Tibial nerve (tissue), 4 donors: ENCODE results near the gene OXER1. TPM values are rescaled to one million over a fixed set of nuclear protein-coding genes. Genes with fewer than 3 reads are reported as not detected.

ENCODE experiments used
- DNase-seq, 2 donors: peaks; one replicate each; pipeline ENCODE4 v3.0.0-alpha.2; 2019; ENCODE audit warnings: low spot score in 2 of 2
- H3K27ac ChIP-seq, 4 donors: fragments of 200-600 bp; sonication (generic) in 3 of 4; one replicate each; pipeline ENCODE4 v1.5.1; 2017 to 2019; ENCODE audit warnings: mild to moderate bottlenecking in 1 of 4
- H3K27me3 ChIP-seq, 2 donors: fragments of 200-600 bp; sonication (generic) in 1 of 2; one replicate each; pipeline versions ENCODE4 v1.5.1 to v1.6.0; 2017 to 2019
- H3K36me3 ChIP-seq, 3 donors: fragments of 200-600 bp; sonication (generic); one replicate each; pipeline ENCODE4 v1.5.1; 2018 to 2019
- H3K4me1 ChIP-seq, 4 donors: fragments of 200-600 bp; sonication (generic) in 3 of 4; one replicate each; pipeline ENCODE4 v1.5.1; 2017 to 2019
- H3K4me3 ChIP-seq, 4 donors: fragments of 200-600 bp; sonication (generic) in 3 of 4; one replicate each; pipeline ENCODE4 v1.5.1; 2017 to 2019; ENCODE audit warnings: mild to moderate bottlenecking in 1 of 4, moderate library complexity in 1 of 4
- H3K9me3 ChIP-seq, 4 donors: fragments of 200-600 bp; sonication (generic) in 3 of 4; one replicate each; pipeline ENCODE4 v1.5.1; 2017 to 2019
- EP300 ChIP-seq, 2 donors: sonication (generic); formaldehyde crosslinking; IDR thresholded peaks; one replicate each; pipeline ENCODE4 v1.6.1; 2017; ENCODE audit warnings: antibody characterized with exemption in 2 of 2, mild to moderate bottlenecking in 1 of 2
- POLR2A ChIP-seq, 2 donors: fragments of 450-650 bp; IDR thresholded peaks; one replicate each; pipeline ENCODE4 v1.6.1; 2017; ENCODE audit warnings: antibody characterized with exemption in 2 of 2, mild to moderate bottlenecking in 2 of 2, moderate library complexity in 2 of 2
- WGBS, 2 donors: methylation state at CpG; one replicate each; pipeline ENCODE4 v1.1.5; 2018; 5-methylcytosine and 5-hydroxymethylcytosine counted together
- total RNA-seq, 4 donors: library from RNA; depleted of rRNA; stranded (reverse); fragments of >200 nt; gene quantifications; one replicate each; pipeline ENCODE4 v1.1.0, GENCODE V29; 2016
- TF ChIP-seq, protein P1 (sequence below), 5 experiments: fragments of 200-600 bp in 3 of 5; fragments of 450-650 bp in 2 of 5; sonication (generic) in 3 of 5; IDR thresholded peaks; one replicate each; pipeline ENCODE4 v1.5.1; 2016 to 2019; ENCODE audit warnings: antibody characterized with exemption in 5 of 5, mild to moderate bottlenecking in 3 of 5, moderate library complexity in 2 of 5

OXER1 gene
- total RNA-seq, 4 donors from 2014 or later, result 0.60 to 3.7 (median 1.3) TPM

- H3K4me1 ChIP-seq, result peaks cover 0 to 27% (median 10%) of the 10 kb centered on the region in 4 donors
- TF ChIP-seq, protein P1, sequence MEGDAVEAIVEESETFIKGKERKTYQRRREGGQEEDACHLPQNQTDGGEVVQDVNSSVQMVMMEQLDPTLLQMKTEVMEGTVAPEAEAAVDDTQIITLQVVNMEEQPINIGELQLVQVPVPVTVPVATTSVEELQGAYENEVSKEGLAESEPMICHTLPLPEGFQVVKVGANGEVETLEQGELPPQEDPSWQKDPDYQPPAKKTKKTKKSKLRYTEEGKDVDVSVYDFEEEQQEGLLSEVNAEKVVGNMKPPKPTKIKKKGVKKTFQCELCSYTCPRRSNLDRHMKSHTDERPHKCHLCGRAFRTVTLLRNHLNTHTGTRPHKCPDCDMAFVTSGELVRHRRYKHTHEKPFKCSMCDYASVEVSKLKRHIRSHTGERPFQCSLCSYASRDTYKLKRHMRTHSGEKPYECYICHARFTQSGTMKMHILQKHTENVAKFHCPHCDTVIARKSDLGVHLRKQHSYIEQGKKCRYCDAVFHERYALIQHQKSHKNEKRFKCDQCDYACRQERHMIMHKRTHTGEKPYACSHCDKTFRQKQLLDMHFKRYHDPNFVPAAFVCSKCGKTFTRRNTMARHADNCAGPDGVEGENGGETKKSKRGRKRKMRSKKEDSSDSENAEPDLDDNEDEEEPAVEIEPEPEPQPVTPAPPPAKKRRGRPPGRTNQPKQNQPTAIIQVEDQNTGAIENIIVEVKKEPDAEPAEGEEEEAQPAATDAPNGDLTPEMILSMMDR (IDR thresholded peaks at IDR 0.05), result no peak
- TF ChIP-seq EP300 (IDR thresholded peaks at IDR 0.05) (peak in 1 of 2 donors; percentile 27), POLR2A (IDR thresholded peaks at IDR 0.05) (no peak)
- H3K4me3 ChIP-seq, result no peak overlapping the region
- no peaks in the 10 kb centered on the region for H3K27me3 ChIP-seq
- no peaks in the 10 kb centered on the region for H3K9me3 ChIP-seq
- no peaks in the 10 kb centered on the region for H3K36me3 ChIP-seq
- no peak for DNase-seq
- no peak overlapping the region for H3K27ac ChIP-seq
- 54 to 75% methylated on average over 3 of the region's 3 CpGs for WGBS, 2 donors
Measured at GRCh38 chr2:42804338-42804737, 40.4 kb upstream of the OXER1 start.

DNA sequence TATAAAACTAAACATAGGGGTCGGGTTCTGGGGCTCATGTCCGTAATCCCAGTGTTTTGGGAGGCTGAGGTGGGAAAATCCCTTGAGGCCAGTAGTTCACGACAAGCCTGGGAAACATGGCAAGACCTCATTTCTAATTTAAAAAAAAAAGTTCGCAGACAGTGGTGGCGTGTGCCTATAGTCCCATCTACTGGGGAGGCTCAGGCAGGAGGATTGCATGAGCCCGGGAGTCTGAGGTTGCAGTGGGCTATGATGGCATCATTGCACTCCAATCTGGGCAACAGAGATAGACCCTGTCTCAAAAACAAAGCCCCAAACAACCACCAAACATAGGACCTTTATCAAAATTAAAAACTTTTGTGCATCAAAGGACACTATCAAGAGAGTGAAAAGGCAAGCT is 38.2 kb upstream of the OXER1 start:
- no peaks in the 10 kb centered on the region for H3K27me3 ChIP-seq
- no peak overlapping the region for H3K4me3 ChIP-seq
- no peak for DNase-seq
- peaks cover 0 to 12% (median 8%) of the 10 kb centered on the region in 4 donors for H3K4me1 ChIP-seq
- H3K9me3 ChIP-seq, result no peaks in the 10 kb centered on the region
- WGBS, 2 donors, result 82 to 89% methylated on average over 6 of the region's 6 CpGs
- no peaks in the 10 kb centered on the region for H3K36me3 ChIP-seq
- TF ChIP-seq EP300 (IDR thresholded peaks at IDR 0.05) (no peak), POLR2A (IDR thresholded peaks at IDR 0.05) (no peak)
- TF ChIP-seq, protein P1 (IDR thresholded peaks at IDR 0.05), result no peak
- no peak overlapping the region for H3K27ac ChIP-seq

GRCh38 chr2:42801381-42801780 is 37.4 kb upstream of the OXER1 start:
- H3K4me1 ChIP-seq, result peaks cover 0 to 12% (median 8%) of the 10 kb centered on the region in 4 donors
- DNase-seq, result no peak
- H3K27ac ChIP-seq, result peak overlapping the region in 2 of 4 donors; percentile 6 to 40
- no peaks in the 10 kb centered on the region for H3K9me3 ChIP-seq
- 30 to 44% methylated on average over 4 of the region's 4 CpGs for WGBS, 2 donors
- no peaks in the 10 kb centered on the region for H3K36me3 ChIP-seq
- no peak for TF ChIP-seq EP300 (IDR thresholded peaks at IDR 0.05)
- TF ChIP-seq, protein P1 (IDR thresholded peaks at IDR 0.05), result no peak
- no peak for TF ChIP-seq POLR2A (IDR thresholded peaks at IDR 0.05)
- no peaks in the 10 kb centered on the region for H3K27me3 ChIP-seq
- H3K4me3 ChIP-seq, result no peak overlapping the region

- Histone ChIP-seq H3K4me1 (peaks cover 0 to 12% (median 8%) of the 10 kb centered on the region in 4 donors), H3K4me3 (no peak overlapping the region), H3K27me3 (no peaks in the 10 kb centered on the region), H3K9me3 (no peaks in the 10 kb centered on the region), H3K27ac (peak overlapping the region in 2 of 4 donors; percentile 6 to 40), H3K36me3 (no peaks in the 10 kb centered on the region)
- 19 to 47% methylated on average over 2 of the region's 2 CpGs for WGBS, 2 donors
- no peak for DNase-seq
- TF ChIP-seq, protein P1 (IDR thresholded peaks at IDR 0.05), result no peak
- TF ChIP-seq EP300 (IDR thresholded peaks at IDR 0.05), result no peak
- TF ChIP-seq POLR2A (IDR thresholded peaks at IDR 0.05), result no peak
Measured at GRCh38 chr2:42800981-42801380, 37.0 kb upstream of the OXER1 start.

DNA sequence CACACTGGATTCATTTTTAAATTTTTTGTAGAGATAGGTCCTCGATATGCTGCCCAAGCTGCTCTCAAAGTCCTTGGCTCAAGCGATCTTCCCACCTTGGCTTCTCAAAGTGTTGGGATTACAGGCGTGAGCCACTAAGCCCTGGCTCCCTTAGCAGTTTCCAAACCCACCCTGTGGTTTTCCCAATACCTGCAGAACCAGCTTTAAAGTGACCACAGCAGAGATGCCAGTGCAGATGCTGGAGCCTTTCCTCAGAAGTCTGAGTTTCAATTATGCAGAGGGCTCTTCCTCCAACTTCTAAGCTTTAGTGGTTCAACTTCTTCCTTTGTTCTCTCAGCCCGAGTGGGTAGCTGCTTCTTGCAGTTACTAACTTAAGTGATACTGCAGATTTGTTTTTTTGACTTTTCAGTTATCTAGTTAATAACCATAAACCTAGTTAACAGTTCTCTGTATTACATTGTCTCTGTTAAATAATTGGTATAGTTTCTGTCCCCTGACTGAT is 36.6 kb upstream of the OXER1 start:
- no peaks in the 10 kb centered on the region for H3K36me3 ChIP-seq
- no peak for DNase-seq
- peaks cover 0 to 12% (median 8%) of the 10 kb centered on the region in 4 donors for H3K4me1 ChIP-seq
- H3K4me3 ChIP-seq, result no peak overlapping the region
- WGBS, 2 donors, result 91 to 93% methylated on average over 4 of the region's 4 CpGs
- H3K27me3 ChIP-seq, result no peaks in the 10 kb centered on the region
- TF ChIP-seq EP300 (IDR thresholded peaks at IDR 0.05) (no peak), POLR2A (IDR thresholded peaks at IDR 0.05) (no peak)
- TF ChIP-seq, protein P1 (IDR thresholded peaks at IDR 0.05), result no peak
- H3K27ac ChIP-seq, result no peak overlapping the region
- no peaks in the 10 kb centered on the region for H3K9me3 ChIP-seq
